Astrocyte of the cerebellum (primary cell): Measurements from ENCODE around the gene CARD11.

Experiments
- DNase-seq: peaks from one replicate; pipeline ENCODE4 v3.0.0-alpha.2; 2011; ENCODE audit warnings: low read depth
- H3K4me3 ChIP-seq: 2 replicates; pipeline ENCODE4 v1.5.1; 2011; ENCODE audit warnings: mild to moderate bottlenecking, low read depth, low read length, moderate library complexity
- in situ Hi-C: cut with HindIII; loops from 2 replicates; pipeline ENCODE4 v1.10.0; 2017; ENCODE audit warnings: low sequenced_read_pairs
- TF ChIP-seq, protein P1 (sequence below): IDR thresholded peaks from 2 replicates; pipeline ENCODE4 v1.5.1; 2012; ENCODE audit warnings: low read length, low read depth, moderate library complexity, mild to moderate bottlenecking; ENCODE audit errors: missing control alignments

Gene CARD11

DNA sequence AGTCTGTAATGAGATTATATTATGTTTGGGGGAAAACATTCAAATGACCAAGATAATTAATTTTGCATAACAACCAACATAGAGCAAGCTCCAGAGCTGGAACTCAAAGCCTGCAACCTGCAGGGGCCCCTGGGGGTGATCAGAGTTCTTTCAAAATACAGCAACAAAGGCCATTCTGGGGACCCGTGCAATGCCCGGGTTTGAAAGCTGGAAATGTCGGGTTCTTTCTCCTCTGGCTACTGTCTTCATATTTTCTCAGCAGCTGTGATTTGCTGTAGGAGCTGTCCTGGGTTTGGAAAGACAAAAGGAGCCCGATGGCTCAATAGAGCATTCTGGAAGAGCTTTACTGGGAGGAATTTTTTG, 30.8 kb upstream of the CARD11 start:
- TF ChIP-seq, protein P1, sequence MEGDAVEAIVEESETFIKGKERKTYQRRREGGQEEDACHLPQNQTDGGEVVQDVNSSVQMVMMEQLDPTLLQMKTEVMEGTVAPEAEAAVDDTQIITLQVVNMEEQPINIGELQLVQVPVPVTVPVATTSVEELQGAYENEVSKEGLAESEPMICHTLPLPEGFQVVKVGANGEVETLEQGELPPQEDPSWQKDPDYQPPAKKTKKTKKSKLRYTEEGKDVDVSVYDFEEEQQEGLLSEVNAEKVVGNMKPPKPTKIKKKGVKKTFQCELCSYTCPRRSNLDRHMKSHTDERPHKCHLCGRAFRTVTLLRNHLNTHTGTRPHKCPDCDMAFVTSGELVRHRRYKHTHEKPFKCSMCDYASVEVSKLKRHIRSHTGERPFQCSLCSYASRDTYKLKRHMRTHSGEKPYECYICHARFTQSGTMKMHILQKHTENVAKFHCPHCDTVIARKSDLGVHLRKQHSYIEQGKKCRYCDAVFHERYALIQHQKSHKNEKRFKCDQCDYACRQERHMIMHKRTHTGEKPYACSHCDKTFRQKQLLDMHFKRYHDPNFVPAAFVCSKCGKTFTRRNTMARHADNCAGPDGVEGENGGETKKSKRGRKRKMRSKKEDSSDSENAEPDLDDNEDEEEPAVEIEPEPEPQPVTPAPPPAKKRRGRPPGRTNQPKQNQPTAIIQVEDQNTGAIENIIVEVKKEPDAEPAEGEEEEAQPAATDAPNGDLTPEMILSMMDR = no peak
- no peak overlapping the region for H3K4me3 ChIP-seq
- DNase-seq = no peak
- in situ Hi-C loops = no loop called here

DNA sequence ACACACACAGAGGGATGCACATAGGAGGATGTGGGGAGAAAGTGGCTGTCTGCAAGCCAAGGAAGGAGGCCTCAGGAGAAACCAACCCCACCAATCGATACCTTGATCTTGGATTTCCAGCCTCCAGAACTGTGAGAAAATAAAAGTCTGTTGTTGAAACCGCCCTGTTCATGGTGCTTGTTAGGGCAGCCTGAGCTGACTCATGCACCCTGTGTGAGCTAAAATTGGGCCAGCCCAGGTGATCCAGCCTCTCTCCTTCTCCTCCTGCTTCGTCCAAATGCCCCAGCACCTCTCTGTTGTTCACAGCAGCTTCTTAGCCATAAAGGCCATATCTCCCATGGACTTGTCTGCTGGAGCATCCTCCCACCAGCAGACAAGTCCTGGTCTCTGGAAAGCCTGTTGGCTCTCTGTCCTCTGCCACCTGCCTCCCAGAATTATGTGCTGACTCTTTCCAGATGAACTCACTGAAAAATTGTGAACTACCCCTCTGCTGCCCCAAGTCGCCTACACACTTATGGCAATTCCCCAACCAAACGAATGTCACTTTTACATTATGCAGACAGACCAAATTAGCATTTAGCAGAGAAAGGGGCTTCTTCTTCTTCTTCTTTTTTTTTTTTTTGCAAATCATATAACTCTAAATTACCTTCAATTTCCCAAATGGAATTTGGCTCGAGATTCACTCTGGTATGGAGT, 30.2 kb upstream of the CARD11 start:
- DNase-seq = no peak
- no peak overlapping the region for H3K4me3 ChIP-seq
- in situ Hi-C loops = no loop called here
- TF ChIP-seq, protein P1 = no peak

DNA sequence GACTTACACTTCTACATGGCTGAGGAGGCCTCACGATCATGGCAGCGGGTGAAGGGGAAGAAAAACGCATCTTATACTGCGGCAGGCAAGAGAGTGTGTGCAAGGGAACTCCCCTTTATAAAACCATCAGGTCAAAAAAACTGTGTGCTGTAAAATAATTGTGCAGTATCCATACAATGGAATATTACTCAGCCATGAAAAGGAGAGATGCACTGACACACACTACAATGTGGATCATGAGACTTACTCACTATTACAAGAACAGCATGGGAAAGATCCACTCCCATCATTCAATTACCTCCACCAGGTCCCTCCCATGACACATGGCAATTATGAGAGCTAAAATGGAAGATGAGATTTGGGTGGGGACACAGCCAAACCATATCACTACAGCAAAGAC, 27.2 kb upstream of the CARD11 start:
- in situ Hi-C loops = no loop called here
- no peak overlapping the region for H3K4me3 ChIP-seq
- no peak for DNase-seq
- TF ChIP-seq, protein P1 = no peak

DNA sequence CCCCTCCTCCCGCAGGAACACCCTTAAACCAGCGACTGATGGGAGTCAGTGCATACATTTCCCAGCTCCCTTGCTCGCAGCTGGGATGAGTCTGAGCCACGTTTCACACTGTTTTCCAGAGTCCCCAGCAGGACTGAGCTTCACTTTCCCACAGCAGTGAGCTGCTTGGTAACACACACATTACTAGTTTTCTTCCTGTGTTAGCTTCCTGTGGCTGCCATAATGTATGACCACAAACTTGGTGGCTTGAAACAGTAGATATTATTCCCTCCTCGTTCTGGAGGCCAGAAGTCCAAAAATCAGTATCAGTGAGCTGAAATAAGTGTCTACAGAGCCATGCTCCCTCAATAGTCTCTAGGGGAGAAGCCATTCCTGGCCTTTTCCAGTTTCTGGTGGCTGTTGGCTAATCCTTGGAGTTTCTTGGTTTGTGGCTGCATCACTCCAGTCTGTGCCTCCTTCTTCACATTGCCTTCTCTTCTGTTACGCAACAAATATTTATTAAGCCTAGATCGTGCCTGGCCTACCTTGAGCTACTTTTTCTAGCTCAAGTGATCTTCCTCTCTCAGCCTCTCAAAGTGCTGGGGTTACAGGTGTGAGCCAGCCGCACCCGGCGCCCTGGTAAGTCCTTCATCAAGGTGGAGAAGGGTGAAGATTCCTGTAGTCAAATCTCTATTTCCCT, 26.2 kb upstream of the CARD11 start:
- H3K4me3 ChIP-seq = no peak overlapping the region
- no peak for DNase-seq
- TF ChIP-seq, protein P1 = no peak
- in situ Hi-C loops = no loop called here

DNA sequence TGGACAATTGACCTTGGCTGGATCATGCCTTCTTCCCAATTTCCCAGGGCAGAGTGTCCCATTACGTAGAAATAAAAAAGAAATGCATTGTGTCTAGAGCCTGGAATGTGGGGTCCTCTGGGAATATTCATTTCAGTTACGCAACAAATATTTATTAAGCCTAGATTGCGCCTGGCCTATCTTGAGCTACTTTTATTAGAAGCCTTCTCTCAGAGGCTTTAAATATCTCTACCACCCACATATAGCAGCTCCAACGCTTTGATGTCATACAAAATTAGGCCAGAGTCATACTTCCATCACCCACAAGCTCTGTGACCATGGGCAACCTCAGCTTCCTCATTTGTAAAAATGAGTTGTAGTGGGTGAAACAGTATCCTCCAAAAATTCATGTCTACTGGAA, 24.9 kb upstream of the CARD11 start:
- DNase-seq = no peak
- TF ChIP-seq, protein P1 = no peak
- no peak overlapping the region for H3K4me3 ChIP-seq
- in situ Hi-C loops = no loop called here

DNA sequence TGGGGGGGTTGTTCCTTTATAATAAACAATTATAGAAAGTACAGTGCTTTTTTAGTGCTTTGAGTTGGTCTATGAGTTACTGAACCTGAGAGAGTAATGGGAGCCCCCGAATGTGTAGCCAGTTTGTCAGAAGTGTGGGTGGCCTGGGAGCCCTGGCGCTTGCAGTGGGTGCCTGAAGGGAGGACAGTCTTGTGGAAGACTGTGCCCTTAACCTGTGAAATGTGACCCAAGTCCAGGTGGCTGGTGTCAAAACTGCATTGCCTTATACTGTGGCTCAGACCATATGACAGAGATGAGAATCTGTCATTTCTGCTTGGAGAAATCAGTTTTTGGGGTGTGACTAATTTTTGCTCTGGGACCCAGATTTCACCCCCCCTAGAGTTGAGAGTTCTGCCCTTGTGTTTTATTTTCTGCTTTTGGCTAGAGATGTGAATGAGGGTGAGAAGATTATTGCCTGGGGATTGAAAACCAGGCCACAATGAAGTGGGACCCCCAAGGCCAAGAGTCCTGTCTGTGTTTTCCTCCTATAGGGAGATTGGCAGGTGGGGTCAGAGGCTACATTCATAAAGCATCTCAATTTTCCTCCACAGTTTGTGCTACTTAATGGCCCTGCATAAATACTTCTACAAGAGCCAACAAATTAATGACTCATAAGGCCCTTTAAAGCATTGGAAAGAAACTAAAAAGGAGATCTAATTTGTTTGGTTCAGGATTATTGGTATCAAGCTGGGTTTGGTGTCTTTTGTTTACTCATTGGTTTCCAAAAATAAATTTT, 24.1 kb upstream of the CARD11 start:
- TF ChIP-seq, protein P1 = no peak
- in situ Hi-C loops = no loop called here
- H3K4me3 ChIP-seq = no peak overlapping the region
- no peak for DNase-seq
